Panc1 (cell line): ENCODE data around the gene CCDC85C. TPM values are rescaled to one million over a fixed set of nuclear protein-coding genes. Genes with fewer than 3 reads are reported as not detected.
A peak's percentile ranks its signal among the peaks of the same experiment; 100 is the strongest.

Experiments used
- ATAC-seq: fragments of 200-7000 bp; cut with Tn5 transposase; 2 replicates; pipeline ENCODE4 v1.9.1; 2020; ENCODE audit warnings: mild to moderate bottlenecking, moderate library complexity
- BruUV-seq: library from RNA; stranded (reverse); fragments of 400-500 nt; replicated peaks from 2 replicates; lab custom pipeline; 2021; lab: Mats Ljungman, UMichigan
- CTCF ChIA-PET: fragments of 300-600 bp; sonication (Branson Sonifier 250); formaldehyde crosslinking; loops from one replicate; lab custom pipeline; 2022; ENCODE audit warnings: antibody characterized with exemption; lab: Charles Lee
- POLR2A ChIA-PET: fragments of 300-600 bp; sonication (Branson Sonifier 250); formaldehyde crosslinking; loops from one replicate; lab custom pipeline; 2022; ENCODE audit warnings: antibody characterized with exemption; lab: Charles Lee
- DNase-seq: peaks from one replicate; pipeline ENCODE4 v3.0.0-alpha.2; 2010; ENCODE audit warnings: low read depth, low spot score
- H3K27ac ChIP-seq: 2 replicates; pipeline ENCODE4 v1.5.1; 2011; ENCODE audit warnings: mild to moderate bottlenecking, low read length, inconsistent platforms
- H3K27me3 ChIP-seq: fragments of 200-500 bp; sonication (Bioruptor generic); 2 replicates; pipeline ENCODE4 v1.6.0; 2014; ENCODE audit warnings: low read length, inconsistent platforms; ENCODE audit not compliant: control insufficient read depth, insufficient read depth
- H3K36me3 ChIP-seq: fragments of 200-500 bp; sonication (Bioruptor generic); 2 replicates; pipeline ENCODE4 v1.5.1; 2014; ENCODE audit warnings: inconsistent platforms, mild to moderate bottlenecking, low read length, moderate library complexity; ENCODE audit not compliant: control insufficient read depth, insufficient read depth
- H3K4me1 ChIP-seq: 2 replicates; pipeline ENCODE4 v1.5.1; 2011; ENCODE audit warnings: inconsistent platforms, mild to moderate bottlenecking, low read length, moderate library complexity; ENCODE audit not compliant: control insufficient read depth, insufficient read depth
- H3K4me3 ChIP-seq, 2 experiments: 2 replicates each; pipeline ENCODE4 v1.5.1; 2011 to 2012; ENCODE audit warnings: low read depth in 2 of 2, low read length in 2 of 2, mild to moderate bottlenecking in 2 of 2, inconsistent platforms in 1 of 2, moderate library complexity in 1 of 2
- H3K9me3 ChIP-seq: fragments of 200-500 bp; sonication (Bioruptor generic); 2 replicates; pipeline ENCODE4 v1.5.1; 2014; ENCODE audit warnings: low read depth, mild to moderate bottlenecking, inconsistent platforms, low read length, moderate library complexity; ENCODE audit not compliant: control insufficient read depth, insufficient read depth
- POLR2AphosphoS5 ChIP-seq: IDR thresholded peaks from 2 replicates; pipeline ENCODE4 v1.6.1; 2012; ENCODE audit warnings: mild to moderate bottlenecking, low read depth, low read length, moderate library complexity
- SIN3A ChIP-seq: IDR thresholded peaks from 2 replicates; pipeline ENCODE4 v1.6.1; 2012; ENCODE audit warnings: low read depth, mild to moderate bottlenecking, low read length, moderate library complexity, borderline replicate concordance; ENCODE audit not compliant: insufficient read depth
- TCF7L2 ChIP-seq: IDR thresholded peaks from 2 replicates; pipeline ENCODE4 v1.6.1; 2011; ENCODE audit warnings: mild to moderate bottlenecking, low read depth, low read length, inconsistent platforms
- in situ Hi-C: cut with HindIII; loops from 2 replicates; pipeline ENCODE4 v1.10.0; 2016; ENCODE audit warnings: low sequenced_read_pairs, low pct_unique_long_range_greater_than_20kb
- intact Hi-C: fragments of 100-400 bp; cut with micrococcal nuclease; formaldehyde crosslinking; loops from one replicate; pipeline ENCODE4 v1.10.0; 2022; ENCODE audit not compliant: unreplicated experiment
- total RNA-seq: library from RNA; stranded (reverse); gene quantifications from one replicate; pipeline ENCODE4 v1.2.1, GENCODE V29; 2021; ENCODE audit not compliant: unreplicated experiment
- TF ChIP-seq, protein P1 (sequence below): fragments of 450-650 bp; IDR thresholded peaks from 2 replicates; pipeline ENCODE4 v1.5.1; 2017; ENCODE audit warnings: mild to moderate bottlenecking
- TF ChIP-seq, protein P2 (sequence below), 2 experiments: IDR thresholded peaks; 2 replicates each; pipeline ENCODE4 v1.6.1; 2011 to 2012; ENCODE audit warnings: low read depth in 2 of 2, control low read depth in 1 of 2, low read length in 1 of 2, mild to moderate bottlenecking in 1 of 2, moderate library complexity in 1 of 2; ENCODE audit not compliant: insufficient read depth in 1 of 2

The CCDC85C gene
- total RNA-seq, 1 experiment from 2014 or later, result 96.6 TPM

DNA sequence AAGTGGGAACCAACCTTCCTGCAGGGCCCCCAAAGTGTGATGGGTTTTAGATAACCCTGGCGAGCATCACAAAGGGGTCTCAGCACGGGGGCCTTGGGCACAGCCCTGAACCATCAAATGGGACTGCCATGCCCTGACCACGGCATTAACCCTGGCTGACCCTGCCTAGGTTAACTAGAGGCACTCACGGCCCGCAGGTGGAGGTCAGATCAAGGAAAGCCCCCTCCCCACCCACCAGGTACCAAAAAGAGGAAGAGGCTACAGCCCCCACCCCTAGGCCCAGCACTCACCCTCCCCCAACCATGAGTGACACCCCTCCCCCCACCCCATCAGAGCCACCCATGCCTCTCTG lies 80.3 kb downstream of the CCDC85C start:
- ATAC-seq, result no peak
- intact Hi-C loops, result loop anchor here (2.0 kb wide), 1 partner anchor 31 kb away; no protein-coding TSS in a partner anchor
- ChIA-PET CTCF (no interaction called here), POLR2A (interaction anchor here (0.6 kb wide), 1 partner anchor 46 kb away, joined by 3 read pairs; no protein-coding TSS in a partner anchor)
- DNase-seq, result no peak
- Histone ChIP-seq H3K36me3 (no peaks in the 10 kb centered on the region), H3K27ac (peak overlapping the region; percentile 81), H3K9me3 (no peaks in the 10 kb centered on the region), H3K27me3 (no peaks in the 10 kb centered on the region), H3K4me1 (peaks cover 80% of the 10 kb centered on the region), H3K4me3 (no peak overlapping the region)
- TF ChIP-seq TCF7L2, result no peak
- TF ChIP-seq, protein P1, sequence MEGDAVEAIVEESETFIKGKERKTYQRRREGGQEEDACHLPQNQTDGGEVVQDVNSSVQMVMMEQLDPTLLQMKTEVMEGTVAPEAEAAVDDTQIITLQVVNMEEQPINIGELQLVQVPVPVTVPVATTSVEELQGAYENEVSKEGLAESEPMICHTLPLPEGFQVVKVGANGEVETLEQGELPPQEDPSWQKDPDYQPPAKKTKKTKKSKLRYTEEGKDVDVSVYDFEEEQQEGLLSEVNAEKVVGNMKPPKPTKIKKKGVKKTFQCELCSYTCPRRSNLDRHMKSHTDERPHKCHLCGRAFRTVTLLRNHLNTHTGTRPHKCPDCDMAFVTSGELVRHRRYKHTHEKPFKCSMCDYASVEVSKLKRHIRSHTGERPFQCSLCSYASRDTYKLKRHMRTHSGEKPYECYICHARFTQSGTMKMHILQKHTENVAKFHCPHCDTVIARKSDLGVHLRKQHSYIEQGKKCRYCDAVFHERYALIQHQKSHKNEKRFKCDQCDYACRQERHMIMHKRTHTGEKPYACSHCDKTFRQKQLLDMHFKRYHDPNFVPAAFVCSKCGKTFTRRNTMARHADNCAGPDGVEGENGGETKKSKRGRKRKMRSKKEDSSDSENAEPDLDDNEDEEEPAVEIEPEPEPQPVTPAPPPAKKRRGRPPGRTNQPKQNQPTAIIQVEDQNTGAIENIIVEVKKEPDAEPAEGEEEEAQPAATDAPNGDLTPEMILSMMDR, result no peak
- no peak for TF ChIP-seq POLR2AphosphoS5
- TF ChIP-seq SIN3A, result no peak
- TF ChIP-seq, protein P2, sequence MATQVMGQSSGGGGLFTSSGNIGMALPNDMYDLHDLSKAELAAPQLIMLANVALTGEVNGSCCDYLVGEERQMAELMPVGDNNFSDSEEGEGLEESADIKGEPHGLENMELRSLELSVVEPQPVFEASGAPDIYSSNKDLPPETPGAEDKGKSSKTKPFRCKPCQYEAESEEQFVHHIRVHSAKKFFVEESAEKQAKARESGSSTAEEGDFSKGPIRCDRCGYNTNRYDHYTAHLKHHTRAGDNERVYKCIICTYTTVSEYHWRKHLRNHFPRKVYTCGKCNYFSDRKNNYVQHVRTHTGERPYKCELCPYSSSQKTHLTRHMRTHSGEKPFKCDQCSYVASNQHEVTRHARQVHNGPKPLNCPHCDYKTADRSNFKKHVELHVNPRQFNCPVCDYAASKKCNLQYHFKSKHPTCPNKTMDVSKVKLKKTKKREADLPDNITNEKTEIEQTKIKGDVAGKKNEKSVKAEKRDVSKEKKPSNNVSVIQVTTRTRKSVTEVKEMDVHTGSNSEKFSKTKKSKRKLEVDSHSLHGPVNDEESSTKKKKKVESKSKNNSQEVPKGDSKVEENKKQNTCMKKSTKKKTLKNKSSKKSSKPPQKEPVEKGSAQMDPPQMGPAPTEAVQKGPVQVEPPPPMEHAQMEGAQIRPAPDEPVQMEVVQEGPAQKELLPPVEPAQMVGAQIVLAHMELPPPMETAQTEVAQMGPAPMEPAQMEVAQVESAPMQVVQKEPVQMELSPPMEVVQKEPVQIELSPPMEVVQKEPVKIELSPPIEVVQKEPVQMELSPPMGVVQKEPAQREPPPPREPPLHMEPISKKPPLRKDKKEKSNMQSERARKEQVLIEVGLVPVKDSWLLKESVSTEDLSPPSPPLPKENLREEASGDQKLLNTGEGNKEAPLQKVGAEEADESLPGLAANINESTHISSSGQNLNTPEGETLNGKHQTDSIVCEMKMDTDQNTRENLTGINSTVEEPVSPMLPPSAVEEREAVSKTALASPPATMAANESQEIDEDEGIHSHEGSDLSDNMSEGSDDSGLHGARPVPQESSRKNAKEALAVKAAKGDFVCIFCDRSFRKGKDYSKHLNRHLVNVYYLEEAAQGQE (IDR thresholded peaks at IDR 0.05; ENCODE audit: insufficient read depth in 1 of 2, low read depth in 2 of 2, low read length in 1 of 2), result no peak
- BruUV-seq, result no TSS peak
- in situ Hi-C loops, result no loop called here

DNA sequence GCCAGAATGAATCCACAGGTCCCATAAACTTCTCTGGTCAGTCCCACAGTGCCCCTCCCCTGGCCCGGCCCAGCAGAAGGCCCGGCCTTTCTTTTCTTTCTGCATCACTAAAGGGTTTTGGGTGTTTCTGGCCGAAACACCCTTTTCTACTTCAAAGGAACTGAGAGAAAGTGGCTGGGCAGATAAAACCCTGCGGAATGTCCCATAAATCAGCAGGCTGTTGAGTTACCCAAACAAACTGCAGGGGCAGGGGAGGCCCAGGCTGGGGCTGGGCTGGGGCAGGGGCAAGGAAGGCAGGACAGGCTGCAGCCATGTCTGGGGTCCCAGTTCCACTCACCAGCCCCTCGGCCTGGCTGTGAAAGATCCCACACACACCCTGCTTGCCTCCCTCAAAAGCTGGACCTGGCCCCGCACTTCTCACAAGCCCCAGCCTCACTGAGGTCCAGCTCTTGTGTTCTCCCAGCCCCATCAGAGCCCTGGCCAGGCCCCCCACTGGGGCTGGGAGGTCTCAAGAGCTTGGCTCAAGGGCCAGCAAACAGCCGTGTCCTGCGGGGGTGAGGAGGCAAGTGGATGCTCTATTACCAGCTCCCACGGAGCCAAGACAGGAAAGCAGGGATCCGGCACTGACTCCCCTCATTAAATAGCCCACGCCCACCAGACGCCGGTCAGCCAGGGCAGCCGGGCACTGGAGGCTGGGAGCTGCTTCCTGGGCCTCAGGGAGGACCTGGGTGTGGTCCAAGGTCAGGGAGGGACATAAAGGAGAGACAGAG lies 80.9 kb downstream of the CCDC85C start:
- Histone ChIP-seq H3K4me3 (no peak overlapping the region), H3K4me1 (peaks cover 80% of the 10 kb centered on the region), H3K36me3 (no peaks in the 10 kb centered on the region), H3K9me3 (no peaks in the 10 kb centered on the region), H3K27ac (peak overlapping the region; percentile 81), H3K27me3 (no peaks in the 10 kb centered on the region)
- DNase-seq (no peak), ATAC-seq (peak; percentile 20; the same call in 1 of the 2 replicates)
- CTCF ChIA-PET, result interaction anchor here (0.5 to 1.4 kb wide), 2 partner anchors 11 to 51 kb away, joined by 3 to 5 read pairs; no protein-coding TSS in a partner anchor
- POLR2A ChIA-PET, result interaction anchor here (0.6 kb wide), 1 partner anchor 46 kb away, joined by 3 read pairs; no protein-coding TSS in a partner anchor
- in situ Hi-C loops (no loop called here), intact Hi-C loops (loop anchor here (2.0 kb wide), 1 partner anchor 32 kb away; no protein-coding TSS in a partner anchor)
- TF ChIP-seq, protein P1, result no peak
- TF ChIP-seq TCF7L2, result peak; percentile 92
- BruUV-seq, result no TSS peak
